ENCODE results near the gene CEP41. TPM values are rescaled to one million over a fixed set of nuclear protein-coding genes. Genes with fewer than 3 reads are reported as not detected.

Gene CEP41
- total and polyA plus RNA-seq, 2 experiments from 2014 or later, result 17.4 to 25.0 TPM

- TF ChIP-seq, protein P1, sequence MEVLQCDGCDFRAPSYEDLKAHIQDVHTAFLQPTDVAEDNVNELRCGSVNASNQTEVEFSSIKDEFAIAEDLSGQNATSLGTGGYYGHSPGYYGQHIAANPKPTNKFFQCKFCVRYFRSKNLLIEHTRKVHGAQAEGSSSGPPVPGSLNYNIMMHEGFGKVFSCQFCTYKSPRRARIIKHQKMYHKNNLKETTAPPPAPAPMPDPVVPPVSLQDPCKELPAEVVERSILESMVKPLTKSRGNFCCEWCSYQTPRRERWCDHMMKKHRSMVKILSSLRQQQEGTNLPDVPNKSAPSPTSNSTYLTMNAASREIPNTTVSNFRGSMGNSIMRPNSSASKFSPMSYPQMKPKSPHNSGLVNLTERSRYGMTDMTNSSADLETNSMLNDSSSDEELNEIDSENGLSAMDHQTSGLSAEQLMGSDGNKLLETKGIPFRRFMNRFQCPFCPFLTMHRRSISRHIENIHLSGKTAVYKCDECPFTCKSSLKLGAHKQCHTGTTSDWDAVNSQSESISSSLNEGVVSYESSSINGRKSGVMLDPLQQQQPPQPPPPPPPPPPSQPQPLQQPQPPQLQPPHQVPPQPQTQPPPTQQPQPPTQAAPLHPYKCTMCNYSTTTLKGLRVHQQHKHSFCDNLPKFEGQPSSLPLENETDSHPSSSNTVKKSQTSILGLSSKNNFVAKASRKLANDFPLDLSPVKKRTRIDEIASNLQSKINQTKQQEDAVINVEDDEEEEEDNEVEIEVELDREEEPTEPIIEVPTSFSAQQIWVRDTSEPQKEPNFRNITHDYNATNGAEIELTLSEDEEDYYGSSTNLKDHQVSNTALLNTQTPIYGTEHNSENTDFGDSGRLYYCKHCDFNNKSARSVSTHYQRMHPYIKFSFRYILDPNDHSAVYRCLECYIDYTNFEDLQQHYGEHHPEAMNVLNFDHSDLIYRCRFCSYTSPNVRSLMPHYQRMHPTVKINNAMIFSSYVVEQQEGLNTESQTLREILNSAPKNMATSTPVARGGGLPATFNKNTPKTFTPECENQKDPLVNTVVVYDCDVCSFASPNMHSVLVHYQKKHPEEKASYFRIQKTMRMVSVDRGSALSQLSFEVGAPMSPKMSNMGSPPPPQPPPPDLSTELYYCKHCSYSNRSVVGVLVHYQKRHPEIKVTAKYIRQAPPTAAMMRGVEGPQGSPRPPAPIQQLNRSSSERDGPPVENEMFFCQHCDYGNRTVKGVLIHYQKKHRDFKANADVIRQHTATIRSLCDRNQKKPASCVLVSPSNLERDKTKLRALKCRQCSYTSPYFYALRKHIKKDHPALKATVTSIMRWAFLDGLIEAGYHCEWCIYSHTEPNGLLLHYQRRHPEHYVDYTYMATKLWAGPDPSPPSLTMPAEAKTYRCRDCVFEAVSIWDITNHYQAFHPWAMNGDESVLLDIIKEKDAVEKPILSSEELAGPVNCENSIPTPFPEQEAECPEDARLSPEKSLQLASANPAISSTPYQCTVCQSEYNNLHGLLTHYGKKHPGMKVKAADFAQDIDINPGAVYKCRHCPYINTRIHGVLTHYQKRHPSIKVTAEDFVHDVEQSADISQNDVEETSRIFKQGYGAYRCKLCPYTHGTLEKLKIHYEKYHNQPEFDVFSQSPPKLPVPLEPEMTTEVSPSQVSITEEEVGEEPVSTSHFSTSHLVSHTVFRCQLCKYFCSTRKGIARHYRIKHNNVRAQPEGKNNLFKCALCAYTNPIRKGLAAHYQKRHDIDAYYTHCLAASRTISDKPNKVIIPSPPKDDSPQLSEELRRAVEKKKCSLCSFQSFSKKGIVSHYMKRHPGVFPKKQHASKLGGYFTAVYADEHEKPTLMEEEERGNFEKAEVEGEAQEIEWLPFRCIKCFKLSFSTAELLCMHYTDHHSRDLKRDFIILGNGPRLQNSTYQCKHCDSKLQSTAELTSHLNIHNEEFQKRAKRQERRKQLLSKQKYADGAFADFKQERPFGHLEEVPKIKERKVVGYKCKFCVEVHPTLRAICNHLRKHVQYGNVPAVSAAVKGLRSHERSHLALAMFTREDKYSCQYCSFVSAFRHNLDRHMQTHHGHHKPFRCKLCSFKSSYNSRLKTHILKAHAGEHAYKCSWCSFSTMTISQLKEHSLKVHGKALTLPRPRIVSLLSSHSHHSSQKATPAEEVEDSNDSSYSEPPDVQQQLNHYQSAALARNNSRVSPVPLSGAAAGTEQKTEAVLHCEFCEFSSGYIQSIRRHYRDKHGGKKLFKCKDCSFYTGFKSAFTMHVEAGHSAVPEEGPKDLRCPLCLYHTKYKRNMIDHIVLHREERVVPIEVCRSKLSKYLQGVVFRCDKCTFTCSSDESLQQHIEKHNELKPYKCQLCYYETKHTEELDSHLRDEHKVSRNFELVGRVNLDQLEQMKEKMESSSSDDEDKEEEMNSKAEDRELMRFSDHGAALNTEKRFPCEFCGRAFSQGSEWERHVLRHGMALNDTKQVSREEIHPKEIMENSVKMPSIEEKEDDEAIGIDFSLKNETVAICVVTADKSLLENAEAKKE (CRISPR knock-in tag; IDR thresholded peaks at IDR 0.05), result no peak
- TF ChIP-seq ETS1 (IDR thresholded peaks at IDR 0.05) (no peak), CREB1 (CRISPR knock-in tag; IDR thresholded peaks at IDR 0.05; ENCODE audit: low read depth) (no peak), ZNF114 (CRISPR knock-in tag; IDR thresholded peaks at IDR 0.05) (no peak)
Measured at GRCh38 chr7:130366564-130366963, 74.3 kb downstream of the CEP41 start (continued).

DNA sequence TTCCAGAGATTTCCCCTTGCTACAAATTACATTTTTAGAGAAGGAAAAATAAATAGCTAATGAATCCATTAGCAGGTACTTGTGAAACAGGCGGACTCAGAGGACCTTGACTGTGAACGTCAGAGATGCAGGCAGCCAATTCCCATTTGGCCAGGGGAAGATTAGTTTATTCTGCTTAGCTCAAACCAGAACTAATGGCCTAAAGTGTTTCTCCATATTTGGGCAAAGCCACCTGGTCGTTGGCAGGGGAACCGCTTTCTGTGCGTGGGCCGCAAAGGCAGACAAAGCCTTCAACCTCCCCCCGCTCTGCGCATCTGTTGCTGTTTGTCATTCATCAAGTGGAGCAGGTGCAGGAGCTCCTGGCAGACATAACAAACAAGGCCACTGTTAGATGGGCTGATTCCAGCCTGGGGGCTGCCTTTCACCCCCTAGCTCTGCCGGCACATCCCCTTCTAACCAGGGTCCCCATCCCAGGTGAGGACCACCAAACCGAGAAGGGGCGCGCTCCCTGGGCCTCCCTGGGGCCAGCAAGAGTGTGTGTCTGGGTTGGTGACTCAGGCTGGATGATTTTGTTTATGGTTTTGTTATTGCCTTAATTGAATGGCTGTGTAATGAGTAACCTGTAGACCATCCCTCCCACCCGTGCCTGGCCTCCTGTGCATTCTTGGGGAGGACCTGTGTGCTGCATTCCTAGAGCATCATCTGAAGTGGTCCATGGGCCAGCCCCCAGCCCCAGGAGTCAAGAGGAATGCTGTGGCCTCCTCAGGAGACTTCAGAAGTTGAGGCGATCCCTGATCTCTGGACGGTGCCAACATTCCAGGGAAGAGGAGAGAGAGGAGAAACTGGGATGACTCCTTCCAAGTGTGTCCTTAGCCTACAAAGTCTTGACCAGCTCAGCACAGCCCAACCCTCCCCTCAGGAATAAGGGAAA is 75.0 kb downstream of the CEP41 start:
- peak; percentile 74 for ATAC-seq
- Histone ChIP-seq H3K79me2 (replicated peaks; ENCODE audit: insufficient read depth) (no peaks in the 10 kb centered on the region), H3F3A (replicated peaks; ENCODE audit: low read depth) (no peaks in the 10 kb centered on the region), H4K20me1 (replicated peaks; ENCODE audit: insufficient read depth) (no peaks in the 10 kb centered on the region), H3K4me3 (no peak overlapping the region), H3K27me3 (ENCODE audit: insufficient read depth) (no peaks in the 10 kb centered on the region), H3K9me2 (ENCODE audit: insufficient read depth) (no peaks in the 10 kb centered on the region), H3K36me3 (ENCODE audit: insufficient read depth) (no peaks in the 10 kb centered on the region), H2AFZ (no peak overlapping the region), H3K27ac (ENCODE audit: low read depth) (no peak overlapping the region), H3K4me1 (ENCODE audit: insufficient read depth) (peaks cover 5% of the 10 kb centered on the region; the same call in 1 of the 2 replicates), H3K4me2 (no peak overlapping the region)
- Mint-ChIP-seq H3K4me3 (no peak overlapping the region), H3K27me3 (ENCODE audit: insufficient read depth, low read depth, poor library complexity) (peaks cover 7% of the 10 kb centered on the region), H3K27ac (no peak overlapping the region), H3K9me3 (0 out of 3 replicates have a peak, but pooled peaks cover 6% of the 10 kb centered on the region), H3K36me3 (ENCODE audit: low read depth) (no peaks in the 10 kb centered on the region; the same call in 2 of the 3 replicates), H3K4me1 (peaks cover 21% of the 10 kb centered on the region)
- TF ChIP-seq CREB1 (CRISPR knock-in tag; IDR thresholded peaks at IDR 0.05; ENCODE audit: low read depth) (0 out of 2 replicates have a peak, but pooled peaks have one; percentile 10), NANOG (IDR thresholded peaks at IDR 0.05; ENCODE audit: borderline replicate concordance) (no peak)
- DNase-seq (ENCODE audit: low spot score), result peak; percentile 54

All from GM23338 (cell line).